Measurements from ENCODE around the gene PTPRR.

GRCh38 chr12:70815056-70815455 is 105.5 kb downstream of the PTPRR start:
- no peak for TF ChIP-seq TEAD4 (IDR thresholded peaks at IDR 0.05; ENCODE audit: borderline replicate concordance, insufficient read depth)
- no peak for TF ChIP-seq PBX3 (IDR thresholded peaks at IDR 0.05)
- TF ChIP-seq CTCF (IDR thresholded peaks at IDR 0.05), result no peak
- no peak for TF ChIP-seq POLR2AphosphoS5 (IDR thresholded peaks at IDR 0.05; ENCODE audit: low read depth, low read length)
- TF ChIP-seq REST (IDR thresholded peaks at IDR 0.05; ENCODE audit: low read depth, low read length), result no peak
- no peak for TF ChIP-seq USF2 (IDR thresholded peaks at IDR 0.05; ENCODE audit: borderline replicate concordance, low read depth, low read length)
- no peak for TF ChIP-seq RAD21 (IDR thresholded peaks at IDR 0.05; ENCODE audit: low read length)
- TF ChIP-seq FOSL2 (IDR thresholded peaks at IDR 0.05; ENCODE audit: borderline replicate concordance, low read depth), result no peak
- TF ChIP-seq MXI1 (IDR thresholded peaks at IDR 0.05; ENCODE audit: low read depth, low read length), result no peak
- no peak for TF ChIP-seq MEF2A (IDR thresholded peaks at IDR 0.05; ENCODE audit: borderline replicate concordance, low read depth)
